ENCODE results near the gene APOBEC3H. TPM values are rescaled to one million over a fixed set of nuclear protein-coding genes. Genes with fewer than 3 reads are reported as not detected.

APOBEC3H gene
- total RNA-seq, 4 donors from 2014 or later, result not detected

- no peak for ATAC-seq
- 37% methylated on average over 6 of the region's 16 CpGs; no CpG with 5 or more reads in 1 of the 2 donors for WGBS, 2 donors (ENCODE audit: low coverage in 1 of 2)
- TF ChIP-seq POLR2AphosphoS5 (IDR thresholded peaks at IDR 0.05) (no peak), CTCF (IDR thresholded peaks at IDR 0.05) (no peak), POLR2A (IDR thresholded peaks at IDR 0.05) (no peak), EP300 (IDR thresholded peaks at IDR 0.05) (no peak)
- H3K36me3 ChIP-seq, result peaks cover 0 to 22% of the 10 kb centered on the region in 2 donors
- peaks cover 0 to 88% (median 52%) of the 10 kb centered on the region in 3 donors for H3K4me1 ChIP-seq
- H3K27me3 ChIP-seq, result no peaks in the 10 kb centered on the region
- peak overlapping the region; percentile 36 to 99 (median 96) for H3K27ac ChIP-seq
- H3K9me3 ChIP-seq, result no peaks in the 10 kb centered on the region
- peak overlapping the region in 1 of 2 donors; percentile 75 for H3K4me3 ChIP-seq
Measured at GRCh38 chr22:39148026-39148726, 51.1 kb downstream of the APOBEC3H start.

GRCh38 chr22:39148727-39149535 is 51.9 kb downstream of the APOBEC3H start:
- Histone ChIP-seq H3K27me3 (no peaks in the 10 kb centered on the region), H3K36me3 (peaks cover 0 to 22% of the 10 kb centered on the region in 2 donors), H3K4me1 (peaks cover 0 to 86% (median 47%) of the 10 kb centered on the region in 3 donors), H3K9me3 (no peaks in the 10 kb centered on the region), H3K27ac (peak overlapping the region; percentile 36 to 99 (median 96)), H3K4me3 (peak overlapping the region in 1 of 2 donors; percentile 75)
- peak; percentile 26 for ATAC-seq
- no CpG with 5 or more reads among the region's 9 CpGs for WGBS, 2 donors (ENCODE audit: low coverage in 1 of 2)
- TF ChIP-seq POLR2A (IDR thresholded peaks at IDR 0.05) (peak in 1 of 2 donors; percentile 18), EP300 (IDR thresholded peaks at IDR 0.05) (no peak)

GRCh38 chr22:39149915-39150847 is 53.1 kb downstream of the APOBEC3H start:
- Histone ChIP-seq H3K4me3 (peak overlapping the region in 1 of 2 donors; percentile 75), H3K27me3 (no peaks in the 10 kb centered on the region), H3K4me1 (peaks cover 0 to 73% (median 40%) of the 10 kb centered on the region in 3 donors), H3K36me3 (peaks cover 0 to 22% of the 10 kb centered on the region in 2 donors), H3K27ac (peak overlapping the region; percentile 10 to 99 (median 96)), H3K9me3 (no peaks in the 10 kb centered on the region)
- TF ChIP-seq POLR2A (IDR thresholded peaks at IDR 0.05), result no peak
- peak in 1 of 4 experiments; percentile 7 for TF ChIP-seq CTCF (IDR thresholded peaks at IDR 0.05)
- 51 to 62% methylated on average over 2 to 3 of the region's 16 CpGs for WGBS, 2 donors (ENCODE audit: low coverage in 1 of 2)
- no peak for ATAC-seq

- peak overlapping the region; percentile 93 to 99 (median 96) for H3K27ac ChIP-seq
- no peaks in the 10 kb centered on the region for H3K9me3 ChIP-seq
- peak overlapping the region in 1 of 2 donors; percentile 75 for H3K4me3 ChIP-seq
- TF ChIP-seq EP300 (IDR thresholded peaks at IDR 0.05), result no peak
- TF ChIP-seq POLR2AphosphoS5 (IDR thresholded peaks at IDR 0.05), result no peak
- TF ChIP-seq CTCF (IDR thresholded peaks at IDR 0.05), result no peak
- TF ChIP-seq POLR2A (IDR thresholded peaks at IDR 0.05), result no peak
- H3K4me1 ChIP-seq, result peaks cover 0 to 71% (median 40%) of the 10 kb centered on the region in 3 donors
- no peaks in the 10 kb centered on the region for H3K27me3 ChIP-seq
- WGBS, 2 donors (ENCODE audit: low coverage in 1 of 2), result 39 to 48% methylated on average over 6 of the region's 6 CpGs
- H3K36me3 ChIP-seq, result peaks cover 0 to 22% of the 10 kb centered on the region in 2 donors
- ATAC-seq, result no peak
Measured at GRCh38 chr22:39150848-39151215, 53.8 kb downstream of the APOBEC3H start.
